ENCODE results near the gene TF.

The TF gene

DNA sequence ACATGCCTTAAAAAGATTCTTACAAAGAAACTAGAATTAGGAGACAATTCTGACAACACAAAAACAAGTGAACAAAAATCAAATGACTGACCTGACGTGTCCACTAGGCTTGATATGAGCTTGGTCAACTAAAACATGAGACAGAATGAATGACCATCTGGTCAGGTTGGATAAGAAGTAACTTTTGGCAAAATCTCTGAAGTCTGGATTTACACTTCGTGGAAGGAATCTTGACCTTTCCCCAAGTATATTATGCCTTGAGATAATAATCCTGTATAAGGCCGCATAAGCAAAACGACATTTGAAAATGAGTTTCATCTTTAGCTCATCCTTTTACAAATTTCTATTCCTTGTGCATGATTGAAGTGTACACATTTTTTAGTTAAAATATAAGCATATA, 1.1 kb upstream of the TF start:
- DNase-seq (ENCODE audit: low read depth): no peak
- H3K4me3 ChIP-seq (ENCODE audit: low read depth, low read length): no peak overlapping the region
- TF ChIP-seq CTCF (IDR thresholded peaks at IDR 0.05; ENCODE audit: control insufficient read depth, extremely low read depth, insufficient read depth): no peak

GRCh38 chr3:133746712-133747066, 496 bp downstream of the TF start:
- TF ChIP-seq CTCF (IDR thresholded peaks at IDR 0.05; ENCODE audit: control insufficient read depth, extremely low read depth, insufficient read depth): no peak
- H3K4me3 ChIP-seq (ENCODE audit: low read depth, low read length): no peak overlapping the region
- no peak for DNase-seq (ENCODE audit: low read depth)

DNA sequence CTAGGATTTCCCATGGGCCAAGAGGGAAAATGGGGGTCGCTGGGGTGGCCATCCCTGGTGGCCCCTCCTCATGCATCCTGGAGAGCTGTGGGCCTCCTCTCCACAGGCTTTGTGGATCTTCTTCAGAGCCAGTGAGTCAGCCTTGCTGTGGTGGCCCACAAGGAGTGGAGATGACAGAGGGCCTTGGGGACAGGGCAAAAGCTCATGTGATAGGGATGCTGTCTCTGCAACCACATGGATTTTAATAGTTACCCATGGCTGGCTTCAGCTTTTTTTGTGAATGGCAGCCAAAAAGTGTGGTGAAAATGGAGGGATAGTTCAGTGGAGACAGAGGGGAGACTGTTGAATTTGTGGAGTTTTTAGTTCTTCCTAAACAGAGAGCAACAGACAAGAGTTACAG, 1.2 kb downstream of the TF start:
- no peak for TF ChIP-seq CTCF (IDR thresholded peaks at IDR 0.05; ENCODE audit: control insufficient read depth, extremely low read depth, insufficient read depth)
- no peak overlapping the region for H3K4me3 ChIP-seq (ENCODE audit: low read depth, low read length)
- no peak for DNase-seq (ENCODE audit: low read depth)

DNA sequence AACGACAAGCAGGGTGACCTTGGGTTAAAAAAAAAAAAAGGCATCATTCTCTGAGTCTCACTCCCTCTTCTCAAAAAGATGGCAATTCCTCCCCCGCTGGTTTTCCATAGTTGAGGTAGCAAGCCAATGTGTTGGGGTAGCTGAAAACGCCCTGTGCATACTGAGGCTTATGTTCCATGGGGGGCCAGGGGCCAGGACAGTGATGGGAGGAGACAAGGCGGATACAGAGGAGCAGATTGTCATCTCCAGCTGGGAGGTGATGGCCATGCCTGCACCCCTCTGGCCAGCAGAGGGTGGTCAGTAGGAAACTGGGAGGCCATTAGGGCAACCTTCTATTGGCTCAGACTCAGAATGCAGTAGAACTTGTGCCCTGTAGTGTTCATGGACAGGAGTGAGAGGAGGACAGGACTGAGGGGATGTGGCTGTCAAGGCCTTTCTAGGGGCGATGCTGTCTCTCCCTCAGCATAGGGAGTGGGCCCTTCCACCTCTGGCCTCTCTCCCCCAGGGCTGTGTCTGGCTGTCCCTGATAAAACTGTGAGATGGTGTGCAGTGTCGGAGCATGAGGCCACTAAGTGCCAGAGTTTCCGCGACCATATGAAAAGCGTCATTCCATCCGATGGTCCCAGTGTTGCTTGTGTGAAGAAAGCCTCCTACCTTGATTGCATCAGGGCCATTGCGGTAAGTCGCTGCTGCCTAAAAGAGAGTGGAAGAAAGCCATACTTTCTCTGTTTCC, 1.9 kb downstream of the TF start:
- H3K4me3 ChIP-seq (ENCODE audit: low read depth, low read length): no peak overlapping the region
- DNase-seq (ENCODE audit: low read depth): no peak
- no peak for TF ChIP-seq CTCF (IDR thresholded peaks at IDR 0.05; ENCODE audit: control insufficient read depth, extremely low read depth, insufficient read depth)

GRCh38 chr3:133749427-133750258, 3.5 kb downstream of the TF start:
- TF ChIP-seq CTCF (IDR thresholded peaks at IDR 0.05; ENCODE audit: control insufficient read depth, extremely low read depth, insufficient read depth): no peak
- H3K4me3 ChIP-seq (ENCODE audit: low read depth, low read length): no peak overlapping the region
- no peak for DNase-seq (ENCODE audit: low read depth)

DNA sequence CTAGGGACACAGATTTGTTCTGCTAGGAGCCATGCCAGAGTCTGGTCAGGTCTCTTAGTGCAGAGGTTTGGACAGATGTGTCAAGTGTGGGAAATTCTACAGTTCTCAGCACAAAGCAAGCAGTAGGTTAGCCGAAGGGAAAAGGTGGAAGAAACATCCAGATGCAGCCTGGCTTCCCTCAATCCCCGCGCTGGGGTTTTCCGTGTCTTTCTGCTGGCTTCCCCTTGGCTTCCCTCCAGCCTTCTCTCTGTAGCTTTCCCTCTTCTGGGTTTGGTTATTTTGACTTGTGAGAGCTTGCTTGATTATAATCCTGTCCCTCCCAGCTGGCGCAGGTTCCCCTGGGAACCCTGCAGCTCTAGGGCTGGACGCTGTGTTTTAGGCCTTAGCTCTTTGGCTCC, 4.1 kb downstream of the TF start:
- no peak for TF ChIP-seq CTCF (IDR thresholded peaks at IDR 0.05; ENCODE audit: control insufficient read depth, extremely low read depth, insufficient read depth)
- DNase-seq (ENCODE audit: low read depth): no peak
- H3K4me3 ChIP-seq (ENCODE audit: low read depth, low read length): no peak overlapping the region
